DND-41 (cell line): ENCODE data around the gene GNA14.

ENCODE experiments used
- ATAC-seq: fragments of 200-7000 bp; cut with Tn5 transposase; 3 replicates; pipeline ENCODE4 v1.9.1; 2021; ENCODE audit warnings: low read depth; ENCODE audit not compliant: insufficient read depth
- DNase-seq: peaks from one replicate; pipeline ENCODE4 v3.0.0-alpha.2; 2020
- H2AFZ ChIP-seq: 2 replicates; pipeline ENCODE4 v1.6.0; 2012; ENCODE audit warnings: low read depth, low read length
- H3K27ac ChIP-seq: 2 replicates; pipeline ENCODE4 v1.5.1; 2012; ENCODE audit warnings: low read length, inconsistent platforms
- H3K27me3 ChIP-seq: fragments of 200-600 bp; sonication (generic); 2 replicates; pipeline ENCODE4 v1.6.0; 2012; ENCODE audit warnings: low read length, mild to moderate bottlenecking, inconsistent platforms; ENCODE audit not compliant: insufficient read depth, poor library complexity
- H3K36me3 ChIP-seq: 2 replicates; pipeline ENCODE4 v1.5.1; 2012; ENCODE audit warnings: low read length, inconsistent platforms; ENCODE audit not compliant: insufficient read depth
- H3K4me1 ChIP-seq: 2 replicates; pipeline ENCODE4 v1.5.1; 2012; ENCODE audit warnings: mild to moderate bottlenecking, low read length; ENCODE audit not compliant: insufficient read depth
- H3K4me2 ChIP-seq: 2 replicates; pipeline ENCODE4 v1.6.0; 2012; ENCODE audit warnings: mild to moderate bottlenecking, moderate library complexity, low read length, inconsistent platforms; ENCODE audit not compliant: insufficient read depth
- H3K4me3 ChIP-seq, 2 experiments: fragments of 200-600 bp in 1 of 2; shearing (Covaris generic) in 1 of 2; 2 replicates each; pipeline ENCODE4 v1.5.1; 2012 to 2016; ENCODE audit warnings: inconsistent platforms in 2 of 2, low read length in 2 of 2, mild to moderate bottlenecking in 2 of 2, low read depth in 1 of 2, moderate library complexity in 1 of 2
- H3K79me2 ChIP-seq: 2 replicates; pipeline ENCODE4 v1.6.0; 2012; ENCODE audit warnings: low read length, inconsistent platforms; ENCODE audit not compliant: insufficient read depth
- H3K9ac ChIP-seq: 2 replicates; pipeline ENCODE4 v1.6.0; 2012; ENCODE audit warnings: low read depth, mild to moderate bottlenecking, inconsistent platforms, low read length, moderate library complexity
- H3K9me3 ChIP-seq: 2 replicates; pipeline ENCODE4 v1.5.1; 2012; ENCODE audit warnings: low read length, moderate library complexity, mild to moderate bottlenecking, inconsistent platforms; ENCODE audit not compliant: insufficient read depth, severe bottlenecking
- H4K20me1 ChIP-seq: 2 replicates; pipeline ENCODE4 v1.6.0; 2012; ENCODE audit warnings: low read length; ENCODE audit not compliant: insufficient read depth
- EZH2 ChIP-seq: IDR thresholded peaks from 3 replicates; pipeline ENCODE4 v1.6.1; 2012; ENCODE audit warnings: borderline replicate concordance, low read depth, mild to moderate bottlenecking, moderate library complexity, low read length, inconsistent platforms; ENCODE audit not compliant: severe bottlenecking
- TF ChIP-seq, protein P1 (sequence below): IDR thresholded peaks from 2 replicates; pipeline ENCODE4 v1.5.1; 2012; ENCODE audit warnings: borderline replicate concordance, low read length, moderate library complexity, mild to moderate bottlenecking; ENCODE audit not compliant: poor library complexity, severe bottlenecking; ENCODE audit errors: extremely low read depth

The GNA14 gene

GRCh38 chr9:77374266-77374665 is 273.9 kb downstream of the GNA14 start:
- no peak overlapping the region for H3K4me2 ChIP-seq
- no peak for ATAC-seq
- no peak overlapping the region for H3K4me3 ChIP-seq
- H2AFZ ChIP-seq = no peak overlapping the region
- H3K4me1 ChIP-seq = no peaks in the 10 kb centered on the region
- no peaks in the 10 kb centered on the region for H3K27me3 ChIP-seq
- H3K9ac ChIP-seq = no peak overlapping the region
- H3K27ac ChIP-seq = no peak overlapping the region
- no peak for DNase-seq
- TF ChIP-seq, protein P1, sequence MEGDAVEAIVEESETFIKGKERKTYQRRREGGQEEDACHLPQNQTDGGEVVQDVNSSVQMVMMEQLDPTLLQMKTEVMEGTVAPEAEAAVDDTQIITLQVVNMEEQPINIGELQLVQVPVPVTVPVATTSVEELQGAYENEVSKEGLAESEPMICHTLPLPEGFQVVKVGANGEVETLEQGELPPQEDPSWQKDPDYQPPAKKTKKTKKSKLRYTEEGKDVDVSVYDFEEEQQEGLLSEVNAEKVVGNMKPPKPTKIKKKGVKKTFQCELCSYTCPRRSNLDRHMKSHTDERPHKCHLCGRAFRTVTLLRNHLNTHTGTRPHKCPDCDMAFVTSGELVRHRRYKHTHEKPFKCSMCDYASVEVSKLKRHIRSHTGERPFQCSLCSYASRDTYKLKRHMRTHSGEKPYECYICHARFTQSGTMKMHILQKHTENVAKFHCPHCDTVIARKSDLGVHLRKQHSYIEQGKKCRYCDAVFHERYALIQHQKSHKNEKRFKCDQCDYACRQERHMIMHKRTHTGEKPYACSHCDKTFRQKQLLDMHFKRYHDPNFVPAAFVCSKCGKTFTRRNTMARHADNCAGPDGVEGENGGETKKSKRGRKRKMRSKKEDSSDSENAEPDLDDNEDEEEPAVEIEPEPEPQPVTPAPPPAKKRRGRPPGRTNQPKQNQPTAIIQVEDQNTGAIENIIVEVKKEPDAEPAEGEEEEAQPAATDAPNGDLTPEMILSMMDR = no peak
- TF ChIP-seq EZH2 = no peak
- no peaks in the 10 kb centered on the region for H3K79me2 ChIP-seq
- H3K9me3 ChIP-seq = no peaks in the 10 kb centered on the region
- no peaks in the 10 kb centered on the region for H4K20me1 ChIP-seq
- H3K36me3 ChIP-seq = peaks cover 19% of the 10 kb centered on the region
